Measurements from ENCODE around the gene GNLY. TPM values are rescaled to one million over a fixed set of nuclear protein-coding genes. Genes with fewer than 3 reads are reported as not detected.

GNLY gene
- total and polyA plus RNA-seq, 9 donors, result 0.46 to 10.8 (median 1.1) TPM

DNA sequence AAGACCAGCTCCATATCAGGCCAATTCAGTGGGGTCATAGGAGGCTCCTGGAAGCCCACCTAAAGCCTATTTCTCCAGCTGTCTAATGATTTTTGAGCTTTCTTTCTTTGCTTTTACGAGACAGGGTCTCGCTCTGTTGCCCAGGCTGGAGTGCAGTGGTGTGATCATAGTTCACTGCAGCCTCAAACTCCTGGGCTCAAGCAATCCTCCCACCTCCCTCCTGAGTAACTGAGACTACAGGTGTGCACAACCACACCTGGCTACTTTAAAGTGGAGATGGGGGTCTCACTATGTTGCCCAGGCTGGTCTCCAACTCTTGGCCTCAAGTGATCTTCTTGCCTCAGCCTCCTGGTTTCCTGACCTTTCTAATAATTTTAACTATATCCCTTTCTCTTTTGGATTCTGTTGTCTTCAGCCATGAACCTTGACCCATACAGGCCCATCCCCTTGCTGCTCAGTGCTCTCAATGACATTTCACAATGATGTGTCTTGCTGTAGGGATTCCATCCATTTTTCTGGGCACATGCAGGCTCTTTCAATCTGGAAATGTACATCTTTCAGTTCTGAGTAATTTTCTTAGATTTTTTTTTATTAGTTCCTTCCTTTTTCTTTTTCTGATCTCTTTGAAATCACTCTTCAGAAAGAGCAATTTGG, 29.7 kb downstream of the GNLY start:
- Histone ChIP-seq H3K36me3 (no peaks in the 10 kb centered on the region), H3K9me3 (no peaks in the 10 kb centered on the region), H3K27ac (no peak overlapping the region), H3K4me3 (no peak overlapping the region), H3K4me1 (ENCODE audit: insufficient read depth) (peaks cover 9% of the 10 kb centered on the region), H3K27me3 (no peaks in the 10 kb centered on the region)
- DNase-seq, result no peak
- 91 to 98% (median 97%) methylated on average over 2 of the region's 2 CpGs for WGBS, 3 donors
- intact Hi-C loops (cut with DNase I), result loop anchor here in 1 of 4 donors (10.0 kb wide), 1 partner anchor 351 kb away; no protein-coding TSS in a partner anchor
- TF ChIP-seq POLR2A (IDR thresholded peaks at IDR 0.05) (no peak), EP300 (IDR thresholded peaks at IDR 0.05) (no peak), CTCF (IDR thresholded peaks at IDR 0.05) (no peak)

- Histone ChIP-seq H3K27ac (no peak overlapping the region), H3K4me3 (no peak overlapping the region), H3K36me3 (no peaks in the 10 kb centered on the region), H3K27me3 (no peaks in the 10 kb centered on the region), H3K9me3 (no peaks in the 10 kb centered on the region), H3K4me1 (ENCODE audit: insufficient read depth) (peaks cover under 1% of the 10 kb centered on the region)
- DNase-seq, result no peak
- intact Hi-C loops (cut with DNase I), result loop anchor here (5.0 to 10.0 kb wide), 4 partner anchors 48 to 350 kb away; no protein-coding TSS in a partner anchor
- 53 to 67% (median 63%) methylated on average over 5 of the region's 5 CpGs for WGBS, 3 donors
- TF ChIP-seq POLR2A (IDR thresholded peaks at IDR 0.05) (no peak), EP300 (IDR thresholded peaks at IDR 0.05) (no peak), CTCF (IDR thresholded peaks at IDR 0.05) (no peak)
Observed at GRCh38 chr2:85724731-85725181, 30.6 kb downstream of the GNLY start.

DNA sequence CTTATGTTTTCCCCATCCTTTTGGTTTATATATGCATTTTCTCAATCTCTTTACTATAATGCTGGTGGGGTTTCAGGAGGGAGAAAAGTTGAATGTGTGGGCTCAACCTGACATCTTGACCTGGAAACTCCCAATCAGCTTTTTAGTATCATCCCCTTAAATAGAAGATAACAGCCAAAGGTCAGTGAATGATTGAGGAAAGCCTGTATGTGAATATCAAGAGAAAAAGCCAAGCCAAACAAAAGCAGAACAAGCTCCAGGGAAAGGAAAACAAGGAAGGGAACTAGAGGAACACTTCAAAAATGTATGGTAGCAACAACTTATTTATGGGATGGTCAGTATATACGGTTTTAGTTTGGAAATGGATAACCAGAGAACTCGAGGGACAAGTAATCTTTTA, 31.3 kb downstream of the GNLY start:
- intact Hi-C loops (cut with DNase I), result loop anchor here (5.0 to 10.0 kb wide), 4 partner anchors 47 to 349 kb away; no protein-coding TSS in a partner anchor

GRCh38 chr2:85727798-85728197, 33.6 kb downstream of the GNLY start:
- Histone ChIP-seq H3K27me3 (no peaks in the 10 kb centered on the region), H3K9me3 (no peaks in the 10 kb centered on the region), H3K4me3 (no peak overlapping the region), H3K36me3 (no peaks in the 10 kb centered on the region), H3K27ac (no peak overlapping the region), H3K4me1 (ENCODE audit: insufficient read depth) (no peaks in the 10 kb centered on the region)
- TF ChIP-seq POLR2A (IDR thresholded peaks at IDR 0.05) (no peak), CTCF (IDR thresholded peaks at IDR 0.05) (no peak), EP300 (IDR thresholded peaks at IDR 0.05) (no peak)
- 85 to 91% (median 87%) methylated on average over 10 of the region's 10 CpGs for WGBS, 3 donors
- intact Hi-C loops (cut with DNase I), result loop anchor here (2.0 to 10.0 kb wide), 6 partner anchors 45 to 347 kb away; no protein-coding TSS in a partner anchor
- no peak for DNase-seq

More for the DNA sequence above, 31.3 kb downstream of the GNLY start:
- Histone ChIP-seq H3K27me3 (no peaks in the 10 kb centered on the region), H3K4me3 (no peak overlapping the region), H3K4me1 (ENCODE audit: insufficient read depth) (no peaks in the 10 kb centered on the region), H3K27ac (no peak overlapping the region), H3K9me3 (no peaks in the 10 kb centered on the region), H3K36me3 (no peaks in the 10 kb centered on the region)
- no peak for TF ChIP-seq EP300 (IDR thresholded peaks at IDR 0.05)
- no peak for TF ChIP-seq CTCF (IDR thresholded peaks at IDR 0.05)
- no peak for TF ChIP-seq POLR2A (IDR thresholded peaks at IDR 0.05)
- no peak for DNase-seq
- WGBS, 3 donors, result 40 to 60% (median 45%) methylated on average over 2 of the region's 2 CpGs
